Measurements from ENCODE around the gene LCE1E.

LCE1E gene

DNA sequence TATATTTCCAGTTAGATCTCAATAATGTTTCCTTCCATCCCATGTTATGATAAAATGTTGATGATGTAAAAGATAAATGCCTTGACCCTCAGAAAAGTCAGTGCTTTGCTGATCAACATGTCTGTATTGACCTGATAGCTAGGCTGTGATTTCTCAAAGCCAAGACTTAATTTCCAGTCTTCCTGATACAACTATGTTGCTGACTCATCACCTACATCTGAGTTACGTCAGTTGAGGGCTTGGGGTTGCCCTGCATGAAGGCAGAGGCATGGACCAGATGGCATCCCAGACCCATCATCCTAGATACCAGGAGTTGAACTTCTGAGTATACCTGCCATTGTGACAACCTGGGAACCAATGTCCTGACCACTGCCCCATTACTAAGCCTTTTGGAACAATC is 15.3 kb downstream of the LCE1E start:
- TF ChIP-seq, protein P1, sequence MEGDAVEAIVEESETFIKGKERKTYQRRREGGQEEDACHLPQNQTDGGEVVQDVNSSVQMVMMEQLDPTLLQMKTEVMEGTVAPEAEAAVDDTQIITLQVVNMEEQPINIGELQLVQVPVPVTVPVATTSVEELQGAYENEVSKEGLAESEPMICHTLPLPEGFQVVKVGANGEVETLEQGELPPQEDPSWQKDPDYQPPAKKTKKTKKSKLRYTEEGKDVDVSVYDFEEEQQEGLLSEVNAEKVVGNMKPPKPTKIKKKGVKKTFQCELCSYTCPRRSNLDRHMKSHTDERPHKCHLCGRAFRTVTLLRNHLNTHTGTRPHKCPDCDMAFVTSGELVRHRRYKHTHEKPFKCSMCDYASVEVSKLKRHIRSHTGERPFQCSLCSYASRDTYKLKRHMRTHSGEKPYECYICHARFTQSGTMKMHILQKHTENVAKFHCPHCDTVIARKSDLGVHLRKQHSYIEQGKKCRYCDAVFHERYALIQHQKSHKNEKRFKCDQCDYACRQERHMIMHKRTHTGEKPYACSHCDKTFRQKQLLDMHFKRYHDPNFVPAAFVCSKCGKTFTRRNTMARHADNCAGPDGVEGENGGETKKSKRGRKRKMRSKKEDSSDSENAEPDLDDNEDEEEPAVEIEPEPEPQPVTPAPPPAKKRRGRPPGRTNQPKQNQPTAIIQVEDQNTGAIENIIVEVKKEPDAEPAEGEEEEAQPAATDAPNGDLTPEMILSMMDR (IDR thresholded peaks at IDR 0.05; ENCODE audit: low read depth, low read length): no peak
- TF ChIP-seq EZH2phosphoT487 (IDR thresholded peaks at IDR 0.05; ENCODE audit: low read depth): no peak
- H3K4me2 ChIP-seq (ENCODE audit: low read length): no peak overlapping the region

DNA sequence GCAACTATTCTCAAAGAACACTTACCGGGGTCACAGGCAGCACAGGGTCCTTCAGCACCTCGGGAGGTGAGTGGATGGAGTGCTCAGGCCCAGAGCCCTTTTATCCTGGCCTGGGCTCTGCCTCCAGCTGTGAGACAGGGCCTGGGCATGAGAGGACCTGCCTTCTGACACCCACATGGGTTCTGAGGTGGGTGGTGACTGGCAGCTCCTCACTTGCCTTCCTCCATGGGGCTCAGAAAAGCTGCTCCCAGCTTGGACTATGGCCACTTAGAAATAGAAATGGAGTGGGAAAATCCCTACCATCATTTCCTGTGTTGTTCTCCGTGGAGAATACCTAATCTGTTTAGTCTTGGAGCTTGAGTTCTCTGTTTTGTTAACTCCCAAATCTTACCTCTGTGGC is 20.5 kb downstream of the LCE1E start, which contains the start of gene LCE1C:
Gene LCE1C (minus strand): TSS at position 76 of the 400 bp plus-strand sequence. CDS start 1,173 bp downstream, outside the sequence.
- Histone ChIP-seq H3K9ac (ENCODE audit: low read length) (no peak within 1 kb of the TSS), H3K4me1 (ENCODE audit: low read length) (peaks cover 14% of the 10 kb centered on the region)

More for the DNA sequence above, 15.3 kb downstream of the LCE1E start:
- Histone ChIP-seq H3K4me3 (ENCODE audit: low read length) (no peak overlapping the region), H3K9me3 (ENCODE audit: insufficient read depth, low read length) (no peaks in the 10 kb centered on the region), H3K27me3 (ENCODE audit: low read depth, low read length) (peaks cover 38% of the 10 kb centered on the region), H3K4me1 (ENCODE audit: low read length) (no peaks in the 10 kb centered on the region), H3K9ac (ENCODE audit: low read length) (no peak overlapping the region), H2AFZ (ENCODE audit: low read depth, low read length) (no peak overlapping the region), H3K27ac (ENCODE audit: low read length) (no peak overlapping the region), H3K36me3 (replicated peaks; ENCODE audit: low read depth, low read length) (no peaks in the 10 kb centered on the region), H4K20me1 (ENCODE audit: insufficient read depth, low read length) (no peaks in the 10 kb centered on the region), H3K79me2 (ENCODE audit: low read length) (no peaks in the 10 kb centered on the region)

DNA sequence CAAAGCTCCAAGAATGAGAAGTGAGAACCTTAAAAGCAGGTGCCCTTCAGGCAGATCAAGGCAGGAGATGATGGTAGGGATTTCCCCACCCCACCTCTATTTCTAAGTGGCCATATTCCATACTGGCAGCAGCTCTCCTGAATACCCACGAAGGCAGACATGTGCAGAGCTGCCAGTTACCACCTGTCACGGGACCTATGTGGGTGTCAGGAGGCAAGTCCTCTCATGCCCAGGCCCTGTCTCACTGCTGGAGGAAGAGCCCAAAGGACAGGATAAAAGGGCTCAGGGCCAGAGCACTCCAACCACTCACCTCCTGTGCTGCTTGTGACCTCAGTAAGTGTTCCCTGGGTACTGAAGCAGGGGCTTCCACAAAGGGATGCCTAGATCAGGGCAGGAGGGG is 25.0 kb downstream of the LCE1E start:
- Histone ChIP-seq H3K9ac (ENCODE audit: low read length) (no peak overlapping the region), H3K4me2 (ENCODE audit: low read length) (peak overlapping the region; percentile 31; the same call in 1 of the 2 replicates), H3K27ac (ENCODE audit: low read length) (no peak overlapping the region), H3K9me3 (ENCODE audit: insufficient read depth, low read length) (no peaks in the 10 kb centered on the region), H3K36me3 (replicated peaks; ENCODE audit: low read depth, low read length) (no peaks in the 10 kb centered on the region), H3K27me3 (ENCODE audit: low read depth, low read length) (peaks cover 45% of the 10 kb centered on the region), H3K4me1 (ENCODE audit: low read length) (peaks cover 15% of the 10 kb centered on the region), H4K20me1 (ENCODE audit: insufficient read depth, low read length) (no peaks in the 10 kb centered on the region), H3K79me2 (ENCODE audit: low read length) (no peaks in the 10 kb centered on the region), H2AFZ (ENCODE audit: low read depth, low read length) (no peak overlapping the region), H3K4me3 (ENCODE audit: low read length) (no peak overlapping the region)
- TF ChIP-seq EZH2phosphoT487 (IDR thresholded peaks at IDR 0.05; ENCODE audit: low read depth): no peak
- TF ChIP-seq, protein P1 (IDR thresholded peaks at IDR 0.05; ENCODE audit: low read depth, low read length): no peak

More for the DNA sequence above, 20.5 kb downstream of the LCE1E start, which contains the start of gene LCE1C:
- H4K20me1 ChIP-seq (ENCODE audit: insufficient read depth, low read length): no peaks in the 10 kb centered on the region
- no peak within 1 kb of the TSS for H3K27ac ChIP-seq (ENCODE audit: low read length)
- H3K9me3 ChIP-seq (ENCODE audit: insufficient read depth, low read length): no peaks in the 10 kb centered on the region
- H3K36me3 ChIP-seq (replicated peaks; ENCODE audit: low read depth, low read length): no peaks in the 10 kb centered on the region
- no peak within 1 kb of the TSS for H3K4me2 ChIP-seq (ENCODE audit: low read length)
- no peaks in the 10 kb centered on the region for H3K79me2 ChIP-seq (ENCODE audit: low read length)
- H2AFZ ChIP-seq (ENCODE audit: low read depth, low read length): no peak within 1 kb of the TSS
- H3K4me3 ChIP-seq (ENCODE audit: low read length): no peak within 1 kb of the TSS
- H3K27me3 ChIP-seq (ENCODE audit: low read depth, low read length): peaks cover 39% of the 10 kb centered on the region
- TF ChIP-seq, protein P1 (IDR thresholded peaks at IDR 0.05; ENCODE audit: low read depth, low read length): no peak

DNA sequence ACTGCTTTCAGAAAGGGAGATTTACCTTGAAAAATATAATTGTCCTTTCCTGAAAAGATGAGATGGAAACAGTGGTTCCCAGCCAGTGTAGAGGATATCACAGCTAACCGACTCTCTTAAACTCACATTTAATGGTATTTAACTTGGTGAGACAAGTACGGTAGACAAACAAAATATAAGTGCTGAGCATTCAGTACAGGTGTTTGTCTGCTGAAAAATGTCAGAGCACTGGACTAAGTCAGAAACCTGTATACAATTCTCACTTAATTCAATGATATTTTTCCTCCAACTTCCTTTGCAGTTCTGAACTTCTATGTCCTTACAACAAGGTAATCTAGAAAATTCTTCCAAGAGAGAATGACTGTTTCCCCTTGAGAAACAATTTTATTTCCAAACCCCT is 25.6 kb downstream of the LCE1E start, which contains the start of gene LCE1B:
Gene LCE1B (plus strand): TSS at position 301 of the 400 bp plus-strand sequence. CDS start 476 bp downstream, outside the sequence.
- H4K20me1 ChIP-seq (ENCODE audit: insufficient read depth, low read length): no peaks in the 10 kb centered on the region
- TF ChIP-seq, protein P1 (IDR thresholded peaks at IDR 0.05; ENCODE audit: low read depth, low read length): no peak
- TF ChIP-seq EZH2phosphoT487 (IDR thresholded peaks at IDR 0.05; ENCODE audit: low read depth): no peak
- H3K9ac ChIP-seq (ENCODE audit: low read length): no peak within 1 kb of the TSS
- peaks cover 15% of the 10 kb centered on the region for H3K4me1 ChIP-seq (ENCODE audit: low read length)
- no peak within 1 kb of the TSS for H2AFZ ChIP-seq (ENCODE audit: low read depth, low read length)
- peaks cover 47% of the 10 kb centered on the region for H3K27me3 ChIP-seq (ENCODE audit: low read depth, low read length)
- no peaks in the 10 kb centered on the region for H3K79me2 ChIP-seq (ENCODE audit: low read length)
- H3K4me2 ChIP-seq (ENCODE audit: low read length): peak within 1 kb of the TSS; percentile 31; the same call in 1 of the 2 replicates
- H3K4me3 ChIP-seq (ENCODE audit: low read length): no peak within 1 kb of the TSS
- no peak within 1 kb of the TSS for H3K27ac ChIP-seq (ENCODE audit: low read length)
- no peaks in the 10 kb centered on the region for H3K36me3 ChIP-seq (replicated peaks; ENCODE audit: low read depth, low read length)
- H3K9me3 ChIP-seq (ENCODE audit: insufficient read depth, low read length): no peaks in the 10 kb centered on the region

Measured in OCI-LY3 (cell line).